ENCODE results near the gene CALN1.
A peak's percentile ranks its signal among the peaks of the same experiment; 100 is the strongest.

DNA sequence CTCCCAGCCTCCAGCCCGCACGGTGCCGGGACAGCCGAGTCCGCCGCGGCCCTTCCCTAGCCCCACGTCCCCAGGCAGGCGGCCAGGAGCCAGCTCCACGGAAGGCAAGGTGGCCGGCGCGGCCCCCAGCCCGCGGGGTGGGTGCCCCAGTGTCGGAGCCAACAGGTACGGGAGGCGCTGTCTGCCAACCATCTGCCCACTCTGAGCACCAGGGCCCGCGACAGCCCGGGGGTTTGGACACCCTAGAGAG is 75.8 kb downstream of the CALN1 start:
- no peak for TF ChIP-seq MAX (IDR thresholded peaks at IDR 0.05)
- TF ChIP-seq, protein P1, sequence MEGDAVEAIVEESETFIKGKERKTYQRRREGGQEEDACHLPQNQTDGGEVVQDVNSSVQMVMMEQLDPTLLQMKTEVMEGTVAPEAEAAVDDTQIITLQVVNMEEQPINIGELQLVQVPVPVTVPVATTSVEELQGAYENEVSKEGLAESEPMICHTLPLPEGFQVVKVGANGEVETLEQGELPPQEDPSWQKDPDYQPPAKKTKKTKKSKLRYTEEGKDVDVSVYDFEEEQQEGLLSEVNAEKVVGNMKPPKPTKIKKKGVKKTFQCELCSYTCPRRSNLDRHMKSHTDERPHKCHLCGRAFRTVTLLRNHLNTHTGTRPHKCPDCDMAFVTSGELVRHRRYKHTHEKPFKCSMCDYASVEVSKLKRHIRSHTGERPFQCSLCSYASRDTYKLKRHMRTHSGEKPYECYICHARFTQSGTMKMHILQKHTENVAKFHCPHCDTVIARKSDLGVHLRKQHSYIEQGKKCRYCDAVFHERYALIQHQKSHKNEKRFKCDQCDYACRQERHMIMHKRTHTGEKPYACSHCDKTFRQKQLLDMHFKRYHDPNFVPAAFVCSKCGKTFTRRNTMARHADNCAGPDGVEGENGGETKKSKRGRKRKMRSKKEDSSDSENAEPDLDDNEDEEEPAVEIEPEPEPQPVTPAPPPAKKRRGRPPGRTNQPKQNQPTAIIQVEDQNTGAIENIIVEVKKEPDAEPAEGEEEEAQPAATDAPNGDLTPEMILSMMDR (IDR thresholded peaks at IDR 0.05; ENCODE audit: control extremely low read depth in 1 of 3, insufficient read depth in 1 of 3, low read depth in 1 of 3, low read length in 3 of 3): no peak
- TF ChIP-seq SUZ12 (IDR thresholded peaks at IDR 0.05; ENCODE audit: low read length): peak; percentile 44; the same call in 1 of the 2 replicates
- TF ChIP-seq POLR2A (IDR thresholded peaks at IDR 0.05; ENCODE audit: control extremely low read depth in 1 of 2, low read depth in 2 of 2, low read length in 2 of 2): no peak
- TF ChIP-seq SP1 (IDR thresholded peaks at IDR 0.05; ENCODE audit: low read depth, low read length): no peak
- no peak for TF ChIP-seq ATF2 (IDR thresholded peaks at IDR 0.05; ENCODE audit: low read length)
- no peak for TF ChIP-seq TAF1 (IDR thresholded peaks at IDR 0.05; ENCODE audit: low read depth, low read length)
- TF ChIP-seq ZNF274 (IDR thresholded peaks at IDR 0.05; ENCODE audit: borderline replicate concordance, extremely low read depth, low read length): no peak
- TF ChIP-seq, protein P2, sequence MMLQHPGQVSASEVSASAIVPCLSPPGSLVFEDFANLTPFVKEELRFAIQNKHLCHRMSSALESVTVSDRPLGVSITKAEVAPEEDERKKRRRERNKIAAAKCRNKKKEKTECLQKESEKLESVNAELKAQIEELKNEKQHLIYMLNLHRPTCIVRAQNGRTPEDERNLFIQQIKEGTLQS (IDR thresholded peaks at IDR 0.05; ENCODE audit: insufficient read depth, low read depth, low read length): no peak
- TF ChIP-seq, protein P3, sequence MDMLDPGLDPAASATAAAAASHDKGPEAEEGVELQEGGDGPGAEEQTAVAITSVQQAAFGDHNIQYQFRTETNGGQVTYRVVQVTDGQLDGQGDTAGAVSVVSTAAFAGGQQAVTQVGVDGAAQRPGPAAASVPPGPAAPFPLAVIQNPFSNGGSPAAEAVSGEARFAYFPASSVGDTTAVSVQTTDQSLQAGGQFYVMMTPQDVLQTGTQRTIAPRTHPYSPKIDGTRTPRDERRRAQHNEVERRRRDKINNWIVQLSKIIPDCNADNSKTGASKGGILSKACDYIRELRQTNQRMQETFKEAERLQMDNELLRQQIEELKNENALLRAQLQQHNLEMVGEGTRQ (IDR thresholded peaks at IDR 0.05; ENCODE audit: low read length): no peak
- no peak for TF ChIP-seq GABPA (IDR thresholded peaks at IDR 0.05; ENCODE audit: borderline replicate concordance, insufficient read depth, low read length)
- TF ChIP-seq EP300 (IDR thresholded peaks at IDR 0.05; ENCODE audit: borderline replicate concordance in 1 of 2, low read depth in 2 of 2, low read length in 2 of 2): no peak
- no peak for TF ChIP-seq CEBPB (IDR thresholded peaks at IDR 0.05; ENCODE audit: low read depth, low read length)
- no peak for TF ChIP-seq POLR2AphosphoS5 (IDR thresholded peaks at IDR 0.05; ENCODE audit: low read depth, low read length)

All from H1 (cell line).